A549 (cell line): ENCODE data around the gene PARP8.

ENCODE experiments used
- EP300 ChIP-seq, 2 experiments: fragments of >200 bp; sonication (Bioruptor Twin); formaldehyde crosslinking; IDR thresholded peaks; 2 replicates in 1 of 2; 3 replicates in 1 of 2; pipeline ENCODE4 v1.6.1; 2016 to 2017
- MAFK ChIP-seq: fragments of 450-650 bp; IDR thresholded peaks from 2 replicates; pipeline ENCODE4 v1.6.1; 2014; ENCODE audit not compliant: partially characterized antibody
- MAX ChIP-seq: IDR thresholded peaks from 2 replicates; pipeline ENCODE4 v1.6.1; 2012
- MAZ ChIP-seq: fragments of 150-350 bp; IDR thresholded peaks from 2 replicates; pipeline ENCODE4 v1.6.1; 2014; ENCODE audit warnings: antibody characterized with exemption, low read depth, low read length, borderline replicate concordance
- PHF8 ChIP-seq: fragments of 200-600 bp; sonication (generic); IDR thresholded peaks from 2 replicates; pipeline ENCODE4 v1.6.1; 2016; ENCODE audit warnings: low read depth, mild to moderate bottlenecking, antibody characterized with exemption, moderate library complexity, borderline replicate concordance
- POLR2A ChIP-seq: IDR thresholded peaks from 2 replicates; pipeline ENCODE4 v1.6.1; 2012; ENCODE audit warnings: mild to moderate bottlenecking, low read length
- POLR2AphosphoS2 ChIP-seq: conservative IDR thresholded peaks from 2 replicates; pipeline ENCODE4 v1.6.1; 2012; ENCODE audit warnings: low read length, improper control_type of control experiment, inconsistent platforms
- RAD21 ChIP-seq, 2 experiments: fragments of >200 bp in 1 of 2; sonication (Bioruptor Twin) in 1 of 2; formaldehyde crosslinking in 1 of 2; IDR thresholded peaks in 1 of 2; conservative IDR thresholded peaks in 1 of 2; 2 replicates in 1 of 2; 3 replicates in 1 of 2; pipeline ENCODE4 v1.6.1; 2012 to 2018; ENCODE audit warnings: inconsistent platforms in 1 of 2
- TF ChIP-seq, protein P1 (sequence below): fragments of >200 bp; sonication (Bioruptor Twin); formaldehyde crosslinking; IDR thresholded peaks from 3 replicates; pipeline ENCODE4 v1.5.1; 2016
- TF ChIP-seq, protein P2 (sequence below): fragments of 200-600 bp; sonication (generic); IDR thresholded peaks from 2 replicates; pipeline ENCODE4 v1.6.1; 2016; ENCODE audit warnings: antibody characterized with exemption, mild to moderate bottlenecking, moderate library complexity

GRCh38 chr5:50767588-50767987 lies 101.2 kb downstream of the PARP8 start:
- TF ChIP-seq, protein P1, sequence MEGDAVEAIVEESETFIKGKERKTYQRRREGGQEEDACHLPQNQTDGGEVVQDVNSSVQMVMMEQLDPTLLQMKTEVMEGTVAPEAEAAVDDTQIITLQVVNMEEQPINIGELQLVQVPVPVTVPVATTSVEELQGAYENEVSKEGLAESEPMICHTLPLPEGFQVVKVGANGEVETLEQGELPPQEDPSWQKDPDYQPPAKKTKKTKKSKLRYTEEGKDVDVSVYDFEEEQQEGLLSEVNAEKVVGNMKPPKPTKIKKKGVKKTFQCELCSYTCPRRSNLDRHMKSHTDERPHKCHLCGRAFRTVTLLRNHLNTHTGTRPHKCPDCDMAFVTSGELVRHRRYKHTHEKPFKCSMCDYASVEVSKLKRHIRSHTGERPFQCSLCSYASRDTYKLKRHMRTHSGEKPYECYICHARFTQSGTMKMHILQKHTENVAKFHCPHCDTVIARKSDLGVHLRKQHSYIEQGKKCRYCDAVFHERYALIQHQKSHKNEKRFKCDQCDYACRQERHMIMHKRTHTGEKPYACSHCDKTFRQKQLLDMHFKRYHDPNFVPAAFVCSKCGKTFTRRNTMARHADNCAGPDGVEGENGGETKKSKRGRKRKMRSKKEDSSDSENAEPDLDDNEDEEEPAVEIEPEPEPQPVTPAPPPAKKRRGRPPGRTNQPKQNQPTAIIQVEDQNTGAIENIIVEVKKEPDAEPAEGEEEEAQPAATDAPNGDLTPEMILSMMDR, result no peak
- TF ChIP-seq POLR2AphosphoS2, result no peak
- TF ChIP-seq MAX, result no peak
- no peak for TF ChIP-seq POLR2A
- TF ChIP-seq, protein P2, sequence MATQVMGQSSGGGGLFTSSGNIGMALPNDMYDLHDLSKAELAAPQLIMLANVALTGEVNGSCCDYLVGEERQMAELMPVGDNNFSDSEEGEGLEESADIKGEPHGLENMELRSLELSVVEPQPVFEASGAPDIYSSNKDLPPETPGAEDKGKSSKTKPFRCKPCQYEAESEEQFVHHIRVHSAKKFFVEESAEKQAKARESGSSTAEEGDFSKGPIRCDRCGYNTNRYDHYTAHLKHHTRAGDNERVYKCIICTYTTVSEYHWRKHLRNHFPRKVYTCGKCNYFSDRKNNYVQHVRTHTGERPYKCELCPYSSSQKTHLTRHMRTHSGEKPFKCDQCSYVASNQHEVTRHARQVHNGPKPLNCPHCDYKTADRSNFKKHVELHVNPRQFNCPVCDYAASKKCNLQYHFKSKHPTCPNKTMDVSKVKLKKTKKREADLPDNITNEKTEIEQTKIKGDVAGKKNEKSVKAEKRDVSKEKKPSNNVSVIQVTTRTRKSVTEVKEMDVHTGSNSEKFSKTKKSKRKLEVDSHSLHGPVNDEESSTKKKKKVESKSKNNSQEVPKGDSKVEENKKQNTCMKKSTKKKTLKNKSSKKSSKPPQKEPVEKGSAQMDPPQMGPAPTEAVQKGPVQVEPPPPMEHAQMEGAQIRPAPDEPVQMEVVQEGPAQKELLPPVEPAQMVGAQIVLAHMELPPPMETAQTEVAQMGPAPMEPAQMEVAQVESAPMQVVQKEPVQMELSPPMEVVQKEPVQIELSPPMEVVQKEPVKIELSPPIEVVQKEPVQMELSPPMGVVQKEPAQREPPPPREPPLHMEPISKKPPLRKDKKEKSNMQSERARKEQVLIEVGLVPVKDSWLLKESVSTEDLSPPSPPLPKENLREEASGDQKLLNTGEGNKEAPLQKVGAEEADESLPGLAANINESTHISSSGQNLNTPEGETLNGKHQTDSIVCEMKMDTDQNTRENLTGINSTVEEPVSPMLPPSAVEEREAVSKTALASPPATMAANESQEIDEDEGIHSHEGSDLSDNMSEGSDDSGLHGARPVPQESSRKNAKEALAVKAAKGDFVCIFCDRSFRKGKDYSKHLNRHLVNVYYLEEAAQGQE, result no peak
- no peak for TF ChIP-seq EP300 (IDR thresholded peaks at IDR 0.05)
- TF ChIP-seq PHF8, result no peak
- no peak for TF ChIP-seq RAD21 (conservative IDR thresholded peaks at IDR 0.05 in 1 of 2, IDR thresholded peaks at IDR 0.05 in 1 of 2)
- TF ChIP-seq MAFK, result no peak
- no peak for TF ChIP-seq MAZ
